ENCODE data around the gene HCCS. TPM values are rescaled to one million over a fixed set of nuclear protein-coding genes. Genes with fewer than 3 reads are reported as not detected.
A peak's percentile ranks its signal among the peaks of the same experiment; 100 is the strongest.

HCCS gene
- total RNA-seq (2016; rRNA removed; fragmentation: Illumina TruSeq; extraction: Trizol), result 16.7 and 28.6 TPM in 2 replicates
- 4.0 and 4.5 TPM in 2 replicates for total RNA-seq (2016; cell fraction: cytosol; rRNA removed; fragmentation: Illumina TruSeq; extraction: Trizol; ENCODE audit: low read depth)
- 16.8 and 26.4 TPM in 2 replicates for total RNA-seq (2016; cell fraction: insoluble cytoplasmic fraction; rRNA removed; fragmentation: Illumina TruSeq; extraction: Trizol)
- 9.5 and 14.0 TPM in 2 replicates for total RNA-seq (2016; cell fraction: membrane; rRNA removed; fragmentation: Illumina TruSeq; extraction: Trizol)
- 8.1 and 9.8 TPM in 2 replicates for total RNA-seq (2016; cell fraction: nucleus; rRNA removed; fragmentation: Illumina TruSeq; extraction: Trizol)
- 12.5 and 15.4 TPM in 2 replicates for polyA plus RNA-seq (2011; rRNA removed)
- 10.4 and 15.3 TPM in 2 replicates for polyA plus RNA-seq (2011; cell fraction: cytosol; rRNA removed)
- 3.2 and 4.7 TPM in 2 replicates for polyA plus RNA-seq (2011; cell fraction: nucleus; rRNA removed)
- 23.5 and 24.6 TPM in 2 replicates for polyA plus RNA-seq (2012)
- 7.0 and 10.8 TPM in 2 replicates for polyA plus RNA-seq (2016; cell fraction: cytosol; fragmentation: Illumina TruSeq; extraction: Trizol; ENCODE audit: low read depth)
- polyA plus RNA-seq (2016; cell fraction: insoluble cytoplasmic fraction; fragmentation: Illumina TruSeq; extraction: Trizol; ENCODE audit: low read depth), result 42.3 and 43.1 TPM in 2 replicates
- polyA plus RNA-seq (2016; cell fraction: membrane; fragmentation: Illumina TruSeq; extraction: Trizol; ENCODE audit: low read depth), result 10.8 and 13.1 TPM in 2 replicates
- polyA plus RNA-seq (2016; cell fraction: nucleus; fragmentation: Illumina TruSeq; extraction: Trizol; ENCODE audit: insufficient read depth, low read depth), result 17.0 and 18.5 TPM in 2 replicates
- 8.2 and 36.9 TPM in 2 replicates for polyA minus RNA-seq (2011; rRNA and poly(A)+ RNA removed; ENCODE audit: low replicate concordance)
- 5.6 and 7.8 TPM in 2 replicates for polyA minus RNA-seq (2011; cell fraction: cytosol; rRNA and poly(A)+ RNA removed)
- 4.1 and 5.2 TPM in 2 replicates for polyA minus RNA-seq (2011; cell fraction: nucleus; rRNA and poly(A)+ RNA removed)
- percentile 78 among the genes with signal in this experiment for Bru-seq, nascent RNA
- BruChase-seq, experiment 1, labeled RNA remaining after a 6-hour chase, result percentile 81 among the genes with signal in this experiment
- BruChase-seq, experiment 2, labeled RNA remaining after a 2-hour chase, result percentile 80 among the genes with signal in this experiment
- long read RNA-seq, experiment 1, transcript HCCS-202 (7 exons, 1,072 nt), result major isoform, 19 of 23 reads
- long read RNA-seq, experiment 1, partial matches to known transcripts, result 2 of 23 reads
- long read RNA-seq, experiment 1, other reads (novel, unspliced or antisense), result 0 of 23 reads
- long read RNA-seq, experiment 2, transcript HCCS-202 (7 exons, 1,072 nt), result major isoform, 25 of 47 reads
- long read RNA-seq, experiment 2, partial matches to known transcripts, result 3 of 47 reads
- long read RNA-seq, experiment 2, other reads (novel, unspliced or antisense), result 17 of 47 reads

DNA sequence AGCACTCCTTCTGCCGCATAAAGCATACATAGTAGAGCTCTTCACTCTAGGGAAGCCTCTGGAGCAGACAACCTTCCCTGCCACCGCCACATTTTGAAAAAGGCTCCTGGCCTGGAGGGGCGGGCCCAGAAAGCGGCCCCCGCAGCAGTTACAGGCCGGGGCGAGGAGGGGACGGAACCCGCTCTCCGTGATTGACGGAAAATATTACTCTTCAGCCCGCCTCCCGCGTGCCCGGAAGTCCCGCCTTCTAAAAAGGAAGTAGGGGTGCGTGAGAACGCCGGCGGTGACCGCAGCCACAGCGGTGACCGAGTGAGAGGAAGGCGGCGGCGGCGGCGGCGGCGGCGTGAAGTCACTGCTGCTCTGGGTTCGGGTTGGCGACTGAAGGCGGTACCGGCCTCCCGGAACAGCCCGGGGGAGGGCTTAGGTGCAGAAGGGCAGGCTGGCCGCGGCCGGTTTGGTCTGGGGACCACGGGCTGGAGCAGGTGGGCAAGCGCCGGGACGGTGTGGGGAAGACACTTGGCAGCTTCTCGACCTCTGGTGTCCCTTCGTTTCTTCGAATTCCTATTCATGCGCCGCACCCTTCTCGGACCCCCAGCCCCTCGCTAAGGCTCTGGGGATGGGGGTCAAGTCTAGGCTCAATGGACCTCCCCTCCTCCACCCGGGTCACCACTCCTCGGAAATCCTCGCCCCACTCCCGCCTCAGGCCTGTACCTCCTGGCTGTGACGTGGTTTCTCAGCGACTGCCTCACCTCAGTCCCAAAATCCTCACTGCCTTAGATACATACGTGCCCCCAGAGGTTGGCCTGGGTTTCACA lies at the start of gene HCCS:
Gene HCCS (plus strand): TSS at position 296 of the 815 bp plus-strand sequence. CDS start 729 bp downstream, outside the sequence.
- Histone ChIP-seq H3K27ac (ENCODE audit: extremely low read length, insufficient read depth, low read length) (peak within 1 kb of the TSS; percentile 82), H3K4me1 (ENCODE audit: insufficient read depth, low read length) (peaks cover 30% of the 10 kb centered on the region), H3K9me3 (ENCODE audit: low read length) (no peaks in the 10 kb centered on the region), H2AFZ (ENCODE audit: low read length) (no peak within 1 kb of the TSS), H3K27me3 (ENCODE audit: control insufficient read depth in 1 of 2, insufficient read depth in 2 of 2, low read length in 2 of 2) (no peaks in the 10 kb centered on the region), H3K4me3 (replicated peaks in 1 of 3; ENCODE audit: insufficient read depth in 1 of 3, low read depth in 2 of 3, low read length in 3 of 3) (peak within 1 kb of the TSS; percentile 67 to 88 (median 86)), H3K4me2 (ENCODE audit: low read depth, low read length) (peak within 1 kb of the TSS; percentile 81), H3K79me2 (ENCODE audit: insufficient read depth, low read length) (peaks cover 17% of the 10 kb centered on the region), H4K20me1 (ENCODE audit: insufficient read depth, low read length) (no peaks in the 10 kb centered on the region), H3K9ac (ENCODE audit: insufficient read depth, low read depth, low read length) (peak within 1 kb of the TSS; percentile 94), H3K36me3 (replicated peaks in 1 of 2; ENCODE audit: control insufficient read depth in 1 of 2, insufficient read depth in 2 of 2, low read length in 2 of 2) (peaks cover 0 to 21% of the 10 kb centered on the region in 2 experiments; a peak in 2 of 5 replicates)
- BruUV-seq (replicated peaks), result TSS peak; percentile 68
- ChIA-PET CTCF (ENCODE audit: low intra/inter-chr PET ratio, low total read pairs) (no interaction called here), POLR2A (interaction anchor here (0.9 kb wide), 1 partner anchor 11 kb away, joined by 3 read pairs; no protein-coding TSS in a partner anchor)
- 0% methylated on average over 5 of the region's 58 CpGs for WGBS (ENCODE audit: low lambda C conversion rate)
- FAIRE-seq, result peak; percentile 46
- ATAC-seq, result peak; percentile 98
- in situ Hi-C loops (cut with HindIII; ENCODE audit: extremely low pct_ligation_motif_present, low pct_unique_long_range_greater_than_20kb) (no loop called here), intact Hi-C loops (cut with micrococcal nuclease; ENCODE audit: unreplicated experiment) (no loop called here)
- DNase-seq (ENCODE audit: low spot score), result peak; percentile 67
- TF ChIP-seq YY1 (IDR thresholded peaks at IDR 0.05; ENCODE audit: insufficient read depth, insufficient replicate concordance, low read depth, low read length) (peak; percentile 12), RAD21 (CRISPR knock-in tag; IDR thresholded peaks at IDR 0.05) (0 out of 2 replicates have a peak, but pooled peaks have one; percentile 13), KMT2B (CRISPR knock-in tag; IDR thresholded peaks at IDR 0.05) (peak; percentile 48; the same call in 1 of the 2 replicates), SIN3B (IDR thresholded peaks at IDR 0.05; ENCODE audit: low read length) (0 out of 2 replicates have a peak, but pooled peaks have one; percentile 43), ZNF768 (CRISPR knock-in tag; IDR thresholded peaks at IDR 0.05) (peak; percentile 18; the same call in 1 of the 2 replicates), ZNF350 (CRISPR knock-in tag; IDR thresholded peaks at IDR 0.05; ENCODE audit: borderline replicate concordance, low read depth) (no peak), ZNF143 (CRISPR knock-in tag; IDR thresholded peaks at IDR 0.05) (peak; percentile 65)
- TF ChIP-seq, protein P1, sequence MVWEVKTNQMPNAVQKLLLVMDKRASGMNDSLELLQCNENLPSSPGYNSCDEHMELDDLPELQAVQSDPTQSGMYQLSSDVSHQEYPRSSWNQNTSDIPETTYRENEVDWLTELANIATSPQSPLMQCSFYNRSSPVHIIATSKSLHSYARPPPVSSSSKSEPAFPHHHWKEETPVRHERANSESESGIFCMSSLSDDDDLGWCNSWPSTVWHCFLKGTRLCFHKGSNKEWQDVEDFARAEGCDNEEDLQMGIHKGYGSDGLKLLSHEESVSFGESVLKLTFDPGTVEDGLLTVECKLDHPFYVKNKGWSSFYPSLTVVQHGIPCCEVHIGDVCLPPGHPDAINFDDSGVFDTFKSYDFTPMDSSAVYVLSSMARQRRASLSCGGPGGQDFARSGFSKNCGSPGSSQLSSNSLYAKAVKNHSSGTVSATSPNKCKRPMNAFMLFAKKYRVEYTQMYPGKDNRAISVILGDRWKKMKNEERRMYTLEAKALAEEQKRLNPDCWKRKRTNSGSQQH (CRISPR knock-in tag; IDR thresholded peaks at IDR 0.05; ENCODE audit: low read depth), result 0 out of 2 replicates have a peak, but pooled peaks have one; percentile 50
- TF ChIP-seq, protein P2, sequence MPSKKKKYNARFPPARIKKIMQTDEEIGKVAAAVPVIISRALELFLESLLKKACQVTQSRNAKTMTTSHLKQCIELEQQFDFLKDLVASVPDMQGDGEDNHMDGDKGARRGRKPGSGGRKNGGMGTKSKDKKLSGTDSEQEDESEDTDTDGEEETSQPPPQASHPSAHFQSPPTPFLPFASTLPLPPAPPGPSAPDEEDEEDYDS (CRISPR knock-in tag; IDR thresholded peaks at IDR 0.05), result 0 out of 2 replicates have a peak, but pooled peaks have one; percentile 20
- TF ChIP-seq, protein P3, sequence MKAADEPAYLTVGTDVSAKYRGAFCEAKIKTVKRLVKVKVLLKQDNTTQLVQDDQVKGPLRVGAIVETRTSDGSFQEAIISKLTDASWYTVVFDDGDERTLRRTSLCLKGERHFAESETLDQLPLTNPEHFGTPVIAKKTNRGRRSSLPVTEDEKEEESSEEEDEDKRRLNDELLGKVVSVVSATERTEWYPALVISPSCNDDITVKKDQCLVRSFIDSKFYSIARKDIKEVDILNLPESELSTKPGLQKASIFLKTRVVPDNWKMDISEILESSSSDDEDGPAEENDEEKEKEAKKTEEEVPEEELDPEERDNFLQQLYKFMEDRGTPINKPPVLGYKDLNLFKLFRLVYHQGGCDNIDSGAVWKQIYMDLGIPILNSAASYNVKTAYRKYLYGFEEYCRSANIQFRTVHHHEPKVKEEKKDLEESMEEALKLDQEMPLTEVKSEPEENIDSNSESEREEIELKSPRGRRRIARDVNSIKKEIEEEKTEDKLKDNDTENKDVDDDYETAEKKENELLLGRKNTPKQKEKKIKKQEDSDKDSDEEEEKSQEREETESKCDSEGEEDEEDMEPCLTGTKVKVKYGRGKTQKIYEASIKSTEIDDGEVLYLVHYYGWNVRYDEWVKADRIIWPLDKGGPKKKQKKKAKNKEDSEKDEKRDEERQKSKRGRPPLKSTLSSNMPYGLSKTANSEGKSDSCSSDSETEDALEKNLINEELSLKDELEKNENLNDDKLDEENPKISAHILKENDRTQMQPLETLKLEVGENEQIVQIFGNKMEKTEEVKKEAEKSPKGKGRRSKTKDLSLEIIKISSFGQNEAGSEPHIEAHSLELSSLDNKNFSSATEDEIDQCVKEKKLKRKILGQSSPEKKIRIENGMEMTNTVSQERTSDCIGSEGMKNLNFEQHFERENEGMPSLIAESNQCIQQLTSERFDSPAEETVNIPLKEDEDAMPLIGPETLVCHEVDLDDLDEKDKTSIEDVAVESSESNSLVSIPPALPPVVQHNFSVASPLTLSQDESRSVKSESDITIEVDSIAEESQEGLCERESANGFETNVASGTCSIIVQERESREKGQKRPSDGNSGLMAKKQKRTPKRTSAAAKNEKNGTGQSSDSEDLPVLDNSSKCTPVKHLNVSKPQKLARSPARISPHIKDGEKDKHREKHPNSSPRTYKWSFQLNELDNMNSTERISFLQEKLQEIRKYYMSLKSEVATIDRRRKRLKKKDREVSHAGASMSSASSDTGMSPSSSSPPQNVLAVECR (CRISPR knock-in tag; IDR thresholded peaks at IDR 0.05; ENCODE audit: borderline replicate concordance), result peak; percentile 71; the same call in 1 of the 2 replicates

Data from HepG2 (cell line).